ACC112 (cell line): ENCODE measurements around the gene MAS1L.

ENCODE experiments used
- H2AFZ ChIP-seq: fragments of 200-600 bp; sonication (generic); one replicate; pipeline ENCODE4 v1.6.0; 2017; ENCODE audit warnings: antibody characterized with exemption, low read length; ENCODE audit not compliant: unreplicated experiment
- H3K27ac ChIP-seq: fragments of 200-600 bp; sonication (generic); 2 replicates; pipeline ENCODE4 v1.5.1; 2014; ENCODE audit warnings: low read depth, mild to moderate bottlenecking, antibody characterized with exemption, low read length, moderate library complexity
- H3K27me3 ChIP-seq: fragments of 200-600 bp; sonication (generic); 2 replicates; pipeline ENCODE4 v1.6.1; 2014; ENCODE audit warnings: mild to moderate bottlenecking, antibody characterized with exemption, low read length, moderate library complexity, mixed read lengths; ENCODE audit not compliant: insufficient read depth
- H3K36me3 ChIP-seq: fragments of 200-600 bp; sonication (generic); 2 replicates; pipeline ENCODE4 v1.6.1; 2016; ENCODE audit warnings: mild to moderate bottlenecking, antibody characterized with exemption, low read length, moderate library complexity, mixed read lengths; ENCODE audit not compliant: insufficient read depth
- H3K4me1 ChIP-seq: fragments of 200-600 bp; sonication (generic); one replicate; pipeline ENCODE4 v1.6.1; 2016; ENCODE audit warnings: low read length, mixed read lengths; ENCODE audit not compliant: insufficient read depth, unreplicated experiment, control insufficient read depth
- H3K4me3 ChIP-seq: fragments of 200-600 bp; sonication (generic); 2 replicates; pipeline ENCODE4 v1.5.1; 2014; ENCODE audit warnings: mild to moderate bottlenecking, low read depth, low read length
- H3K79me2 ChIP-seq: fragments of 200-600 bp; sonication (generic); one replicate; pipeline ENCODE4 v1.6.0; 2016; ENCODE audit warnings: low read length; ENCODE audit not compliant: control insufficient read depth, unreplicated experiment, insufficient read depth

Gene MAS1L

DNA sequence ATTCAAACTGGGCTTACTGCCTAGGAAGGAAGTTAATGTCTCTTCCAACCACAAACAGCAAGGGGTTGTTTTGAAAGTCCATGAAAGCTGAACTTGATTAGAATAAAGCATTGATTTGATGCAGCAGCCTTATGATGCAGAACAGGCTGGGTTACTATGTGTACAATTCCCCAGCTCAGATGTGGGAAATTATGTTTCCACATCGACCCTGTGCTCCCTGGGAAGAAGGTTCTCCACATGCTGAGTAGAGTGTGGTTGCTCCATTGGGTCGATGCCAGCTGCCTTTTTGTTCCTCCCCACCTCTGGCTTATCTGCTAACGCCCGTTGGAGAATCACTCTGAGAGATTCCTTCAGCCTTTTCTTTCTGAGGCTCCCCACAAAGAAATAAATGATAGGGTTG lies 1.2 kb downstream of the MAS1L start:
- Histone ChIP-seq H3K27me3 (no peaks in the 10 kb centered on the region), H2AFZ (no peak overlapping the region), H3K79me2 (no peaks in the 10 kb centered on the region), H3K36me3 (no peaks in the 10 kb centered on the region), H3K27ac (no peak overlapping the region), H3K4me1 (no peaks in the 10 kb centered on the region), H3K4me3 (no peak overlapping the region)

DNA sequence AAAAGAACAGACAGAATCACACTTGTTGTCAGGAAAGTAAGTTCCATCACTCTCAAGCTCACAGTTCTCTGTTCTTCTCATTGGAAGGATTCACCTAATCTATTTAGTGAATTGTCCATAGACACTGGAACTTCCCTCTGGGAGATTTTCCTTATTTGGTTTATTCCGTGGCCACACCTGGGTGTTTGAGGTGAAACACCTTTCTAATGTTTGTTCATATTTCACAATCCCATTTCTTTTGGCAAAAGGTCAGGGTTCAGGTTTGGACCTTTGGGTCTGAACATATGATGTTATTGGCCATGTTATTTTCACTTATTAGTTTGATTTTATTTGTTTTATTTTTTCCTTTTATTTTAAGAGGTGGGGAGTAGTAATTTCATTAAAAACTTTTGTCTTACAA lies 4.0 kb downstream of the MAS1L start:
- H3K79me2 ChIP-seq, result no peaks in the 10 kb centered on the region
- H3K4me1 ChIP-seq, result no peaks in the 10 kb centered on the region
- no peaks in the 10 kb centered on the region for H3K27me3 ChIP-seq
- no peaks in the 10 kb centered on the region for H3K36me3 ChIP-seq
- H2AFZ ChIP-seq, result no peak overlapping the region
- no peak overlapping the region for H3K4me3 ChIP-seq
- H3K27ac ChIP-seq, result no peak overlapping the region

DNA sequence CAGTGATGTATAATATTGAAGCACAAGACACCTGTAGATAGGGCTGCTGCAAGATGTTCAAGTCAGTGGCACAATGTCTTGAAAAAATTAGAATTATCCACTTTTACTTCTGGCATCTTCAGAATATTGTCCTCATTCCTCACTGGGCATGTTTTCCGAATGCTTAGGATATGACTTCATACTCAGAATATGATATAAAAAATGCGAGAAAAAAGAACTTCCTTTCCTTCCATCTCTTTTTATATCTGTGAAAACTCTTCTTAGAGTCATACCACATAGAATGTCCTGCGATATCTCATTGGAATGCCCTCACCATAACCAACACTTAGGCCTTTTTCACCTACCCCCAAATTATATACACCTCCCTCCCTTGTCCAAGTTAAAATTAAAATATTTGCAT lies 4.6 kb downstream of the MAS1L start:
- H3K27me3 ChIP-seq, result no peaks in the 10 kb centered on the region
- H3K4me3 ChIP-seq, result no peak overlapping the region
- H2AFZ ChIP-seq, result no peak overlapping the region
- no peak overlapping the region for H3K27ac ChIP-seq
- no peaks in the 10 kb centered on the region for H3K36me3 ChIP-seq
- H3K79me2 ChIP-seq, result no peaks in the 10 kb centered on the region
- no peaks in the 10 kb centered on the region for H3K4me1 ChIP-seq

DNA sequence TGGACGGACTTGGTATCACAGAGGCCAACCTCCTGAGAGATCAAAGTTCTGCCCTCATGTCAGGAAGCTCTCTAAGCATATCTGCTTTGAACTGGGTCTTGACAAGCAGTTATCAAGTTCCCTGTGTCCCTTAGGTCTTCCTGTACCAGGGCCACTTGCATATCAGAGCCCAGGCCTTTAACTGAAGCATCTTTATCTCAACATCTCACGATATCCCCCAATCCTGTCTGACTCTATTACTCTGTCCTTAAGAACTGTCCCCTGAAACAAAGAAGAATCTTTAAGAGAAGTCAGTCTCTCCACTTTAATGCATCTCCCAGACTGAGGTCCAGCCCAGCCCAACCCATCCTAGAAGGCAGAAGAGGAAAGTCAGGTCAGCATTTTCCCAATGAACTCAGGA lies 8.2 kb downstream of the MAS1L start:
- no peaks in the 10 kb centered on the region for H3K36me3 ChIP-seq

DNA sequence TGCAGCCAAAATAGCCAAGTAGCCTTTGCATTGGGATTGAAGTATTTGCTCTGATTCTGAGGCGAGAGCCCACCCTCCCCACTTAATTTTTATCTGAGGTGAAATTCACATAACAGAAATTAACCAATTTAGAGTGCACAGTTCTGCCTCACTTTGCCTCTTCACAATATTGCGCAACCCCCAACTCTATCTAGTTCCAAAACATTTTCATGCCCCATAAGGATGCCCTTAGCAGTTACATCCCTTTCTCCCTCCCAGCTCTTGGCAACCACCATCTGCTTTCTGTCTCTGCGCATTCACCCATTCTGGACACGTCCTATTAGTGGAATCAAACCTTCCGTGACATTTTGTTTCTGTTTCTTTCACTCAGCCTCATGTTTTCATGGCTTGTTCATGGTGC lies 9.0 kb downstream of the MAS1L start:
- Histone ChIP-seq H3K4me3 (no peak overlapping the region), H3K36me3 (no peaks in the 10 kb centered on the region), H3K4me1 (no peaks in the 10 kb centered on the region), H3K79me2 (no peaks in the 10 kb centered on the region), H3K27ac (no peak overlapping the region), H3K27me3 (no peaks in the 10 kb centered on the region), H2AFZ (no peak overlapping the region)

More for the DNA sequence above, 8.2 kb downstream of the MAS1L start:
- H3K79me2 ChIP-seq, result no peaks in the 10 kb centered on the region
- no peaks in the 10 kb centered on the region for H3K4me1 ChIP-seq
- no peak overlapping the region for H3K4me3 ChIP-seq
- H3K27me3 ChIP-seq, result no peaks in the 10 kb centered on the region
- H3K27ac ChIP-seq, result no peak overlapping the region
- no peak overlapping the region for H2AFZ ChIP-seq

DNA sequence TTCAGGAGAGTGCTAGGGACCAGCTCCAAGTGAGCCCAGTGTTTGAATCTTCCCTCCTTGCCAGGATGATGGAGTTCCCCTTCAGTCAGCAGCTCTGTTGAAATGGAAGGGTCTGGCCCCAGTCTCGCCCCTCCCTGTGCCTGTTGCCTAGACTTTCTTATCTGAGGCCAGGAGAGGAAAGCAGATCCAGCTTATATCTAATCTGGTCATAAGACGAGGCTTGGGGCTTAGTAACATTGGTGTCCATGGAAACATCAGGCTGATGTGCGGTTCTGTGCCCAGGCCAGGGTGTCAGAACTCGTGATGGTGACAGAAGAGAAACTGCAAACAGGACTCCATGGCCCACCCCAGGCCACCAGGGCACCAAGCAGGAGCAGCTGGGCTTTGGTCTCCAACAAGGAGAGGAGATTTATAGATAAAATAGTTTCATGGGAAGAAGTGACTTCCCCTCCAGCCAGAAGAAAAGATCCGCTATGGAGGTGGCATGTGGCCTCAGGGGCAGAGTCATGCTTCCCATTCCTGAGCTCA lies 9.8 kb downstream of the MAS1L start:
- no peak overlapping the region for H3K4me3 ChIP-seq
- no peaks in the 10 kb centered on the region for H3K79me2 ChIP-seq
- no peak overlapping the region for H2AFZ ChIP-seq
- H3K36me3 ChIP-seq, result no peaks in the 10 kb centered on the region
- H3K27me3 ChIP-seq, result no peaks in the 10 kb centered on the region
- H3K4me1 ChIP-seq, result no peaks in the 10 kb centered on the region
- no peak overlapping the region for H3K27ac ChIP-seq

DNA sequence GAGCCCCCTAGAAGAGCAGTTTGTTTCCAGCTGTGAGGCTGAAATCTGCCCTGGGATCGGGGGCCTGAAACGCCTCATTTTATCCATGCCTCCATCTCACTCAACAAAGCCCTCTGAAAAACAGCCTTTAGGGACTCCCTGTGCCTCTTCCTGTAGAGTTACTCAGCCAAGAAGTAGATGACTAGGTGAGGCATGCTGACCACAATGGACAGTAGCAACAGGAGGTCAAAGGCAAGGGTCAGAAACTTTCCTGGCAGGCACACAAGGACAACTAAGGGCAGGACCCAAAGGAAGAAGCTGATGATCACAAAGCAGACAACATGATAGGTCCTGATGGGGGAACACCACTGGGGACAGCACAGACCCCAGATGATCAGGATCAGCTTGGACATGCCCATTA lies 12.8 kb downstream of the MAS1L start:
- Histone ChIP-seq H3K27ac (no peak overlapping the region), H3K36me3 (no peaks in the 10 kb centered on the region), H2AFZ (no peak overlapping the region), H3K4me1 (no peaks in the 10 kb centered on the region), H3K79me2 (no peaks in the 10 kb centered on the region), H3K27me3 (no peaks in the 10 kb centered on the region), H3K4me3 (no peak overlapping the region)

DNA sequence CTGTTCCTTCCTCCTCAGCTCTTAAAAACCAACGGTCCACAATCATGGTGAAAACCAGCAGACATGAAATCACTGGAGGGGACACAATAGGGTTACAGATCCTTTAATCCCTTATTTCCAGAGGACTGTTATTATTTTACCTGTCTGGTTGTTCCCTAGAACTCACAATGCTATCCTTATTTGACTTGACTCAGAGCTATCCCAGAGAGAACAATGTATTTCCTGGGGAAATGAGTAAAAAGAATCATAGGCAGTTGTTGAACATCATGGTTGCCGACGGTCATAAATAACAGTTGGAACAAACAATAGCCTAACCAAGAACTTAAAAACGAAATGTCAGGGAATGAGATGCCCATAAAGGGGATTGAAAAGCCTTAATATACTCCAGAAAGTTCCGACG lies 21.5 kb downstream of the MAS1L start:
- no peaks in the 10 kb centered on the region for H3K36me3 ChIP-seq
- no peak overlapping the region for H2AFZ ChIP-seq
- no peaks in the 10 kb centered on the region for H3K4me1 ChIP-seq
- H3K79me2 ChIP-seq, result no peaks in the 10 kb centered on the region
- no peaks in the 10 kb centered on the region; the same call in 1 of the 2 replicates for H3K27me3 ChIP-seq
- no peak overlapping the region for H3K4me3 ChIP-seq
- no peak overlapping the region for H3K27ac ChIP-seq

DNA sequence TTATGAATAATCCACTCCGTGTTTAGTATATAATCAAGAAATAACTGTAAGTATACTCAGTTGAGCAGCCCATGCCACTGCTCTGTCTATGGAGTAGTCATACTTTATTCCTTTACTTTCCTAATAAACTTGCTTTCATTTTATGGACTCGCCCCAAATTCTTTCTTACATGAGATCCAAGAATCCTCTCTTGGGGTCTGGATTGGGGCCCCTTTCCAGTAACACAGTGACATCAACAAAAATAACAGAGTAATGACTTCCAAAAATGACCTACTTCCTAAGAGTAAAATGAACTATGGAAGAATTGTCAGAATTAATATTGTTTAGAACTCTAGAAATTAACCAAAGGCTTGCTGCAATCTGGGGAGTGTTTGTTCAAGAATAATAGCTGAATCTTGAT lies 22.0 kb downstream of the MAS1L start:
- Histone ChIP-seq H3K4me3 (no peak overlapping the region), H3K4me1 (no peaks in the 10 kb centered on the region), H3K79me2 (no peaks in the 10 kb centered on the region), H3K27ac (no peak overlapping the region), H2AFZ (no peak overlapping the region), H3K36me3 (no peaks in the 10 kb centered on the region), H3K27me3 (no peaks in the 10 kb centered on the region; the same call in 1 of the 2 replicates)

DNA sequence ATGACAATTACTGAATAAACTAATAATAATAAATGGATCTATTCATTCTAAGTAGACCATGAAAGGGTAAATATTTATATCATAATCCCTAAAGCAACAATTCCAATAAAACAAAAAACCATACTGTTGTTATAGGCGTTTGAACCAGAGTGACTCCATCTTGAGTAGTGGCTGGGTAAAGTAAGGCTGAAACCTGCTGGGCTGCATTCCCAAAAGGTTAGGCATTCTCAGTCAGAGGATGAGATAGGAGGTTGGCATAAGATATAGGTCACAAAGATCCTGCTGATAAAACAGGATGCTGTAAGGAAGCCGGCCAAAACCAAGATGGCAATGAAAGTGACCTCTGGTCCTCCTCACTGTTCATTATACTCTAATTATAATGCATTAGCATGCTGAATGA lies 22.5 kb downstream of the MAS1L start:
- Histone ChIP-seq H3K79me2 (no peaks in the 10 kb centered on the region), H3K27ac (no peak overlapping the region), H3K36me3 (no peaks in the 10 kb centered on the region), H2AFZ (no peak overlapping the region), H3K4me1 (no peaks in the 10 kb centered on the region), H3K27me3 (no peaks in the 10 kb centered on the region; the same call in 1 of the 2 replicates), H3K4me3 (no peak overlapping the region)

DNA sequence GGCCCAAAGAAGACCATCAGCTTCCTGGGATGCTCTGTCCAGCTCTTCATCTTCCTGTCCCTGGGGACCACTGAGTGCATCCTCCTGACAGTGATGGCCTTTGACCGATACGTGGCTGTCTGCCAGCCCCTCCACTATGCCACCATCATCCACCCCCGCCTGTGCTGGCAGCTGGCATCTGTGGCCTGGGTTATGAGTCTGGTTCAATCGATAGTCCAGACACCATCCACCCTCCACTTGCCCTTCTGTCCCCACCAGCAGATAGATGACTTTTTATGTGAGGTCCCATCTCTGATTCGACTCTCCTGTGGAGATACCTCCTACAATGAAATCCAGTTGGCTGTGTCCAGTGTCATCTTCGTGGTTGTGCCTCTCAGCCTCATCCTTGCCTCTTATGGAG lies 25.7 kb downstream of the MAS1L start:
- Histone ChIP-seq H2AFZ (no peak overlapping the region), H3K4me3 (no peak overlapping the region), H3K4me1 (no peaks in the 10 kb centered on the region), H3K27me3 (no peaks in the 10 kb centered on the region), H3K79me2 (no peaks in the 10 kb centered on the region), H3K27ac (no peak overlapping the region), H3K36me3 (no peaks in the 10 kb centered on the region)
